A673 (cell line): ENCODE data around the gene RXRA. TPM values are rescaled to one million over a fixed set of nuclear protein-coding genes. Genes with fewer than 3 reads are reported as not detected.

ENCODE experiments used
- BruUV-seq: library from RNA; stranded (reverse); fragments of 400-500 nt; replicated peaks from 2 replicates; lab custom pipeline; 2021; lab: Mats Ljungman, UMichigan
- CTCF ChIA-PET: fragments of 300-600 bp; sonication (Branson Sonifier 250); formaldehyde crosslinking; loops from one replicate; lab custom pipeline; 2022; ENCODE audit warnings: antibody characterized with exemption; lab: Charles Lee
- POLR2A ChIA-PET: fragments of 300-600 bp; sonication (Branson Sonifier 250); formaldehyde crosslinking; loops from one replicate; lab custom pipeline; 2022; ENCODE audit warnings: antibody characterized with exemption; ENCODE audit not compliant: low non-redundant PET; lab: Charles Lee
- DNase-seq: peaks from one replicate; pipeline ENCODE4 v3.0.0-alpha.2; 2015; ENCODE audit warnings: low spot score
- H3K27ac ChIP-seq: fragments of 200-600 bp; sonication (generic); 2 replicates; pipeline ENCODE4 v1.5.1; 2016; ENCODE audit warnings: mixed run types, low read depth, mild to moderate bottlenecking, mixed read lengths, antibody characterized with exemption, low read length; ENCODE audit not compliant: poor library complexity, severe bottlenecking
- H3K27me3 ChIP-seq: fragments of 200-600 bp; sonication (generic); replicated peaks from 2 replicates; pipeline ENCODE4 v1.6.1; 2017; ENCODE audit warnings: mixed run types, low read depth, mild to moderate bottlenecking, mixed read lengths, antibody characterized with exemption, low read length; ENCODE audit not compliant: insufficient read depth, poor library complexity
- H3K36me3 ChIP-seq: fragments of 200-600 bp; sonication (generic); 2 replicates; pipeline ENCODE4 v1.6.1; 2016; ENCODE audit warnings: mixed run types, mild to moderate bottlenecking, mixed read lengths, antibody characterized with exemption, low read length; ENCODE audit not compliant: insufficient read depth, poor library complexity, severe bottlenecking
- H3K4me1 ChIP-seq: fragments of 200-600 bp; sonication (generic); 2 replicates; pipeline ENCODE4 v1.6.1; 2017; ENCODE audit warnings: mixed run types, mild to moderate bottlenecking, mixed read lengths, antibody characterized with exemption, low read length; ENCODE audit not compliant: insufficient read depth, poor library complexity, severe bottlenecking
- H3K4me3 ChIP-seq: fragments of 200-600 bp; sonication (generic); 2 replicates; pipeline ENCODE4 v1.5.1; 2016; ENCODE audit warnings: low read depth, mixed run types, mild to moderate bottlenecking, mixed read lengths, low read length; ENCODE audit not compliant: poor library complexity, severe bottlenecking
- H3K9me3 ChIP-seq: fragments of 200-600 bp; sonication (generic); 2 replicates; pipeline ENCODE4 v1.6.1; 2016; ENCODE audit warnings: mixed run types, low read depth, mild to moderate bottlenecking, mixed read lengths, antibody characterized with exemption, low read length; ENCODE audit not compliant: poor library complexity, severe bottlenecking
- EZH2 ChIP-seq: fragments of 200-600 bp; sonication (generic); IDR thresholded peaks from 2 replicates; pipeline ENCODE4 v1.6.1; 2017; ENCODE audit warnings: borderline replicate concordance, low read depth, mild to moderate bottlenecking, mixed read lengths, antibody characterized with exemption, low read length; ENCODE audit not compliant: poor library complexity, severe bottlenecking
- intact Hi-C: fragments of 100-400 bp; cut with micrococcal nuclease; formaldehyde crosslinking; loops from one replicate; pipeline ENCODE4 v1.10.0; 2022; ENCODE audit not compliant: unreplicated experiment
- total RNA-seq: library from RNA; stranded (reverse); gene quantifications from 2 replicates; pipeline ENCODE4 v1.2.3, GENCODE V29; 2021
- TF ChIP-seq, protein P1 (sequence below): fragments of 300-800, 200-600 bp; sonication (generic); conservative IDR thresholded peaks from 2 replicates; pipeline ENCODE4 v1.5.1; 2017; ENCODE audit warnings: low read depth, mild to moderate bottlenecking, antibody characterized with exemption, low read length, moderate library complexity, mixed read lengths

The RXRA gene
- total RNA-seq, 1 experiment from 2014 or later: 54.1 TPM

DNA sequence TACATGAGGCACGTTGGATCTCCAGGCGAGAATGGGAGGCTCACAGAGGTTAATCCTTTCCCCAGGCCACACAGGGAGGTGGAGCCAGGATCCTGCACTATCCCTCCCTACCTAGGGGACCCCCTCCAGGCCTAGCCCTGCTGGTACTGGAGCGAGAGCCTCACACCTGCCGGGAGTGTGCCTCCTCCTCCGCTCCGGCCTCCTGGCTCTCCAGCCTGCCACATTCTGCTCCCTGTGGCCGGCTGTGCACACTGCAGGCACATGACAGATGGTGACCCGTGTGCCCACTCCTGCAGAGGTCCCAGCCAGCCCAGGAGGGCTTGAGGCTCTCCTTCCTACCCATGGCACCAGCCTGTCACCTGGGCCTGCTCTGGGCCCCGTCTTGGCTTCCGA, 93.4 kb downstream of the RXRA start:
- ChIA-PET POLR2A (no interaction called here), CTCF (no interaction called here)
- Histone ChIP-seq H3K4me3 (no peak overlapping the region), H3K4me1 (peaks cover under 1% of the 10 kb centered on the region), H3K27ac (peak overlapping the region; percentile 42), H3K9me3 (no peaks in the 10 kb centered on the region), H3K36me3 (peaks cover 23% of the 10 kb centered on the region), H3K27me3 (no peaks in the 10 kb centered on the region)
- intact Hi-C loops: no loop called here
- BruUV-seq: no TSS peak
- TF ChIP-seq, protein P1, sequence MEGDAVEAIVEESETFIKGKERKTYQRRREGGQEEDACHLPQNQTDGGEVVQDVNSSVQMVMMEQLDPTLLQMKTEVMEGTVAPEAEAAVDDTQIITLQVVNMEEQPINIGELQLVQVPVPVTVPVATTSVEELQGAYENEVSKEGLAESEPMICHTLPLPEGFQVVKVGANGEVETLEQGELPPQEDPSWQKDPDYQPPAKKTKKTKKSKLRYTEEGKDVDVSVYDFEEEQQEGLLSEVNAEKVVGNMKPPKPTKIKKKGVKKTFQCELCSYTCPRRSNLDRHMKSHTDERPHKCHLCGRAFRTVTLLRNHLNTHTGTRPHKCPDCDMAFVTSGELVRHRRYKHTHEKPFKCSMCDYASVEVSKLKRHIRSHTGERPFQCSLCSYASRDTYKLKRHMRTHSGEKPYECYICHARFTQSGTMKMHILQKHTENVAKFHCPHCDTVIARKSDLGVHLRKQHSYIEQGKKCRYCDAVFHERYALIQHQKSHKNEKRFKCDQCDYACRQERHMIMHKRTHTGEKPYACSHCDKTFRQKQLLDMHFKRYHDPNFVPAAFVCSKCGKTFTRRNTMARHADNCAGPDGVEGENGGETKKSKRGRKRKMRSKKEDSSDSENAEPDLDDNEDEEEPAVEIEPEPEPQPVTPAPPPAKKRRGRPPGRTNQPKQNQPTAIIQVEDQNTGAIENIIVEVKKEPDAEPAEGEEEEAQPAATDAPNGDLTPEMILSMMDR: peak; percentile 42
- no peak for TF ChIP-seq EZH2
- no peak for DNase-seq

DNA sequence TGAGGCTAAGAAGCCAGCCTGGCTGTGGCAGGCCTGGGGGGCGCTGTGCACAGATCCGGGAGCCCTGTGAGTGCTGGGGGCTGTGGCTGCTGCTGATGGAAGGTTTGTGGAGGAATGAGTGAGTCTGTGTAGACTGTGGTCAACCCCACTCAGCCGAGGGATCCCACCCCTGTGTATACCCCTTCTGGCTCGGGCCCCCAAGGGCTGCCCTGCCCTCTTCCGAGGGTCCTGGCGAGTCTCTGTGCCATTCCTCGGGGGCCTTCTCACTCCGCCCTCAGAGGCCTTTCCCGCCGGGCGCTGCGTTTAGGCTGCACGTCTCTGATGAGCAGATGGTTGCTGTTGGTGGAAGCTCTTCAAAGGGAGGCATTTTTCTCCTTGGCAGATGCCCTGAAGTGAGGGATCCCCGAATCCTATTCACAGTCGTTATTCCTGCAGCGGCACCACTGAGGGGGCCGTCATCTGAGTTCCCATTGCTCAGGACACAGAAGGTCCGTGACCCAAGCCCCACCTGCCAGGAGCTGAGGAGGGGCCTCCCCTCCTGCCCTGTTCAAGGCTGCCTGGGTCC, 94.1 kb downstream of the RXRA start:
- Histone ChIP-seq H3K36me3 (peaks cover 23% of the 10 kb centered on the region), H3K4me1 (no peaks in the 10 kb centered on the region), H3K9me3 (no peaks in the 10 kb centered on the region), H3K27ac (no peak overlapping the region), H3K4me3 (no peak overlapping the region), H3K27me3 (no peaks in the 10 kb centered on the region)
- DNase-seq: no peak
- no TSS peak for BruUV-seq
- CTCF ChIA-PET: no interaction called here
- intact Hi-C loops: no loop called here
- POLR2A ChIA-PET: no interaction called here
- no peak for TF ChIP-seq EZH2
- TF ChIP-seq, protein P1: no peak

DNA sequence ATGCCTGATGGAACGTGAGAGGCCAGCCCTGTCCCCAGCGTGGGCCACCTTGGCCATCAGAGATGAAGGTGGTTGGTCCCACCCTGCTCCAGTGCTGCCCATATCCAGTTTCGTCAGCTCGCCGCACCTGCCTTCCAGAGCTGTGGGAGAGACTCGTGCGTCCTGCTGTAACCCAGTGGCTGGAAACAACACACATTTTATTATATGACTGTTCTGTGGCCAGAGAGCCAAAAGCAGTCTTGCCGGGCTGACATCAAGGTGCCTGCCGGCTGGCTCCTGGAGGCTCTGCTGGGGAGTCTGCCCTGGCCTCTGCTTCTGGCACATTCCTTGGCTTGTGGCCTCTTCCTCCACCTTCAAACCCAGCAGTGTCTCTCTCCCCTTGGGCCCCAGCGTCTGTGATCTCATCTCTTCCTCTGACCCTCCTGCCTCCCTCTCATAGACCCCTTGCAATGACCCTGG, 94.7 kb downstream of the RXRA start:
- BruUV-seq: no TSS peak
- intact Hi-C loops: no loop called here

More for the DNA sequence above, 94.7 kb downstream of the RXRA start:
- Histone ChIP-seq H3K27me3 (no peaks in the 10 kb centered on the region), H3K27ac (no peak overlapping the region), H3K4me1 (no peaks in the 10 kb centered on the region), H3K36me3 (peaks cover 23% of the 10 kb centered on the region), H3K9me3 (no peaks in the 10 kb centered on the region), H3K4me3 (no peak overlapping the region)
- TF ChIP-seq EZH2: no peak
- TF ChIP-seq, protein P1: no peak
- ChIA-PET CTCF (no interaction called here), POLR2A (no interaction called here)
- no peak for DNase-seq
